A673 (cell line): ENCODE data around the gene CNDP1. TPM values are rescaled to one million over a fixed set of nuclear protein-coding genes. Genes with fewer than 3 reads are reported as not detected.

ENCODE experiments used
- BruUV-seq: library from RNA; stranded (reverse); fragments of 400-500 nt; replicated peaks from 2 replicates; lab custom pipeline; 2021; lab: Mats Ljungman, UMichigan
- CTCF ChIA-PET: fragments of 300-600 bp; sonication (Branson Sonifier 250); formaldehyde crosslinking; loops from one replicate; lab custom pipeline; 2022; ENCODE audit warnings: antibody characterized with exemption; lab: Charles Lee
- POLR2A ChIA-PET: fragments of 300-600 bp; sonication (Branson Sonifier 250); formaldehyde crosslinking; loops from one replicate; lab custom pipeline; 2022; ENCODE audit warnings: antibody characterized with exemption; ENCODE audit not compliant: low non-redundant PET; lab: Charles Lee
- DNase-seq: peaks from one replicate; pipeline ENCODE4 v3.0.0-alpha.2; 2015; ENCODE audit warnings: low spot score
- H3K27ac ChIP-seq: fragments of 200-600 bp; sonication (generic); 2 replicates; pipeline ENCODE4 v1.5.1; 2016; ENCODE audit warnings: mixed run types, low read depth, mild to moderate bottlenecking, mixed read lengths, antibody characterized with exemption, low read length; ENCODE audit not compliant: poor library complexity, severe bottlenecking
- H3K27me3 ChIP-seq: fragments of 200-600 bp; sonication (generic); replicated peaks from 2 replicates; pipeline ENCODE4 v1.6.1; 2017; ENCODE audit warnings: mixed run types, low read depth, mild to moderate bottlenecking, mixed read lengths, antibody characterized with exemption, low read length; ENCODE audit not compliant: insufficient read depth, poor library complexity
- H3K36me3 ChIP-seq: fragments of 200-600 bp; sonication (generic); 2 replicates; pipeline ENCODE4 v1.6.1; 2016; ENCODE audit warnings: mixed run types, mild to moderate bottlenecking, mixed read lengths, antibody characterized with exemption, low read length; ENCODE audit not compliant: insufficient read depth, poor library complexity, severe bottlenecking
- H3K4me1 ChIP-seq: fragments of 200-600 bp; sonication (generic); 2 replicates; pipeline ENCODE4 v1.6.1; 2017; ENCODE audit warnings: mixed run types, mild to moderate bottlenecking, mixed read lengths, antibody characterized with exemption, low read length; ENCODE audit not compliant: insufficient read depth, poor library complexity, severe bottlenecking
- H3K4me3 ChIP-seq: fragments of 200-600 bp; sonication (generic); 2 replicates; pipeline ENCODE4 v1.5.1; 2016; ENCODE audit warnings: low read depth, mixed run types, mild to moderate bottlenecking, mixed read lengths, low read length; ENCODE audit not compliant: poor library complexity, severe bottlenecking
- H3K9me3 ChIP-seq: fragments of 200-600 bp; sonication (generic); 2 replicates; pipeline ENCODE4 v1.6.1; 2016; ENCODE audit warnings: mixed run types, low read depth, mild to moderate bottlenecking, mixed read lengths, antibody characterized with exemption, low read length; ENCODE audit not compliant: poor library complexity, severe bottlenecking
- CTCF ChIP-seq: fragments of 300-800, 200-600 bp; sonication (generic); conservative IDR thresholded peaks from 2 replicates; pipeline ENCODE4 v1.5.1; 2017; ENCODE audit warnings: low read depth, mild to moderate bottlenecking, antibody characterized with exemption, low read length, moderate library complexity, mixed read lengths
- EZH2 ChIP-seq: fragments of 200-600 bp; sonication (generic); IDR thresholded peaks from 2 replicates; pipeline ENCODE4 v1.6.1; 2017; ENCODE audit warnings: borderline replicate concordance, low read depth, mild to moderate bottlenecking, mixed read lengths, antibody characterized with exemption, low read length; ENCODE audit not compliant: poor library complexity, severe bottlenecking
- intact Hi-C: fragments of 100-400 bp; cut with micrococcal nuclease; formaldehyde crosslinking; loops from one replicate; pipeline ENCODE4 v1.10.0; 2022; ENCODE audit not compliant: unreplicated experiment
- total RNA-seq: library from RNA; stranded (reverse); gene quantifications from 2 replicates; pipeline ENCODE4 v1.2.3, GENCODE V29; 2021

Gene CNDP1
- total RNA-seq, 1 experiment from 2014 or later, result not detected

- ChIA-PET POLR2A (no interaction called here), CTCF (no interaction called here)
- Histone ChIP-seq H3K27ac (no peak overlapping the region), H3K27me3 (no peaks in the 10 kb centered on the region), H3K9me3 (no peaks in the 10 kb centered on the region), H3K4me1 (no peaks in the 10 kb centered on the region), H3K4me3 (no peak overlapping the region), H3K36me3 (no peaks in the 10 kb centered on the region)
- TF ChIP-seq CTCF (no peak), EZH2 (no peak)
- no TSS peak for BruUV-seq
- no peak for DNase-seq
- intact Hi-C loops, result no loop called here
These were observed 19.3 kb upstream of the CNDP1 start for GRCh38 chr18:74514860-74515495.

GRCh38 chr18:74515620-74516231, 18.6 kb upstream of the CNDP1 start:
- POLR2A ChIA-PET, result no interaction called here

More at GRCh38 chr18:74515620-74516231, 18.6 kb upstream of the CNDP1 start:
- intact Hi-C loops, result no loop called here
- Histone ChIP-seq H3K27me3 (no peaks in the 10 kb centered on the region), H3K4me3 (no peak overlapping the region), H3K36me3 (no peaks in the 10 kb centered on the region), H3K27ac (no peak overlapping the region), H3K4me1 (no peaks in the 10 kb centered on the region), H3K9me3 (no peaks in the 10 kb centered on the region)
- TF ChIP-seq CTCF, result no peak
- no peak for TF ChIP-seq EZH2
- CTCF ChIA-PET, result no interaction called here
- DNase-seq, result no peak
- no TSS peak for BruUV-seq
